Nephron (organoid): Measurements from ENCODE around the gene CRACR2B.
A peak's percentile ranks its signal among the peaks of the same experiment; 100 is the strongest.

Source experiments
- H3K27ac Mint-ChIP-seq, 3 experiments: 2 replicates each; pipeline ENCODE4 v1.8.0; 2020; ENCODE audit warnings: mixed read lengths in 3 of 3, mild to moderate bottlenecking in 2 of 3, moderate library complexity in 1 of 3
- H3K27me3 Mint-ChIP-seq: 2 replicates; pipeline ENCODE4 v1.8.0; 2021; ENCODE audit warnings: low read depth, mild to moderate bottlenecking, moderate library complexity, mixed read lengths
- H3K36me3 Mint-ChIP-seq: 2 replicates; pipeline ENCODE4 v1.8.0; 2020; ENCODE audit warnings: low read depth, mixed read lengths
- H3K4me1 Mint-ChIP-seq: 2 replicates; pipeline ENCODE4 v1.8.0; 2020; ENCODE audit warnings: mixed read lengths
- H3K4me3 Mint-ChIP-seq, 3 experiments: 2 replicates each; pipeline ENCODE4 v1.8.0; 2020; ENCODE audit warnings: mild to moderate bottlenecking in 3 of 3, mixed read lengths in 3 of 3, moderate library complexity in 2 of 3
- H3K9me3 Mint-ChIP-seq: 2 replicates; pipeline ENCODE4 v1.8.0; 2020; ENCODE audit warnings: mixed read lengths
- TF ChIP-seq, protein P1 (sequence below), 3 experiments: fragments of 200-600 bp; sonication (generic); IDR thresholded peaks; one replicate each; pipeline ENCODE4 v1.5.0; 2021; ENCODE audit warnings: antibody characterized with exemption in 3 of 3; ENCODE audit not compliant: unreplicated experiment in 3 of 3

The CRACR2B gene

GRCh38 chr11:855330-855674 lies 27.6 kb downstream of the CRACR2B start:
- peaks cover 4% of the 10 kb centered on the region for H3K27me3 Mint-ChIP-seq
- no peak overlapping the region for H3K4me3 Mint-ChIP-seq
- peaks cover 16% of the 10 kb centered on the region for H3K4me1 Mint-ChIP-seq
- TF ChIP-seq, protein P1, sequence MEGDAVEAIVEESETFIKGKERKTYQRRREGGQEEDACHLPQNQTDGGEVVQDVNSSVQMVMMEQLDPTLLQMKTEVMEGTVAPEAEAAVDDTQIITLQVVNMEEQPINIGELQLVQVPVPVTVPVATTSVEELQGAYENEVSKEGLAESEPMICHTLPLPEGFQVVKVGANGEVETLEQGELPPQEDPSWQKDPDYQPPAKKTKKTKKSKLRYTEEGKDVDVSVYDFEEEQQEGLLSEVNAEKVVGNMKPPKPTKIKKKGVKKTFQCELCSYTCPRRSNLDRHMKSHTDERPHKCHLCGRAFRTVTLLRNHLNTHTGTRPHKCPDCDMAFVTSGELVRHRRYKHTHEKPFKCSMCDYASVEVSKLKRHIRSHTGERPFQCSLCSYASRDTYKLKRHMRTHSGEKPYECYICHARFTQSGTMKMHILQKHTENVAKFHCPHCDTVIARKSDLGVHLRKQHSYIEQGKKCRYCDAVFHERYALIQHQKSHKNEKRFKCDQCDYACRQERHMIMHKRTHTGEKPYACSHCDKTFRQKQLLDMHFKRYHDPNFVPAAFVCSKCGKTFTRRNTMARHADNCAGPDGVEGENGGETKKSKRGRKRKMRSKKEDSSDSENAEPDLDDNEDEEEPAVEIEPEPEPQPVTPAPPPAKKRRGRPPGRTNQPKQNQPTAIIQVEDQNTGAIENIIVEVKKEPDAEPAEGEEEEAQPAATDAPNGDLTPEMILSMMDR (IDR thresholded peaks at IDR 0.05; ENCODE audit: unreplicated experiment in 3 of 3) = no peak
- H3K36me3 Mint-ChIP-seq = no peaks in the 10 kb centered on the region
- no peak overlapping the region for H3K27ac Mint-ChIP-seq
- H3K9me3 Mint-ChIP-seq = no peaks in the 10 kb centered on the region

GRCh38 chr11:855796-856195 lies 28.1 kb downstream of the CRACR2B start:
- Mint-ChIP-seq H3K4me1 (peaks cover 16% of the 10 kb centered on the region), H3K27ac (no peak overlapping the region), H3K4me3 (no peak overlapping the region), H3K36me3 (no peaks in the 10 kb centered on the region), H3K27me3 (peaks cover 4% of the 10 kb centered on the region), H3K9me3 (no peaks in the 10 kb centered on the region)
- TF ChIP-seq, protein P1 (IDR thresholded peaks at IDR 0.05; ENCODE audit: unreplicated experiment in 3 of 3) = no peak

DNA sequence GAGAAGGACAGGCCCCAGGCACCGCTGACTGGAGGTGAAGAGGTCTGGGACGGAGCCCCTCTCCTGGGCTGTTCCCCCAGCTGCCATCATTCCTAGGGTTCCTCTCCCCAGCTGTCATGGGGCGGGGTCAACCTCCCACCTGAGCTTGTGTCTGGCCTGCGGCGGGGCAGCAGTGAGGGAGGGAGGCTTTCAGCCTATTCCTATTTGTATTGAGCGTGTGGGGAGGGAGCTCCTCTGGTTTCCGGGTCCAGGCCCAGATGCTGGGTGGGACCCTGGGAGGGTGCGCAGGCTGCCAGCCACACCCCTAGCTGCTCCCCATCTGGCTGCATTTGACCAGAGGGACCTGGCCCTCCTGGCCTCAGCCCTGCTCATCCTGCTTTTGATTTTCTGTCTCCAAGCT lies 28.7 kb downstream of the CRACR2B start:
- Mint-ChIP-seq H3K36me3 (no peaks in the 10 kb centered on the region), H3K27me3 (peaks cover 4% of the 10 kb centered on the region), H3K4me3 (peak overlapping the region in 1 of 3 experiments; percentile 36), H3K27ac (peak overlapping the region in 2 of 3 experiments; percentile 54 to 55), H3K9me3 (no peaks in the 10 kb centered on the region), H3K4me1 (peaks cover 16% of the 10 kb centered on the region)
- TF ChIP-seq, protein P1 (IDR thresholded peaks at IDR 0.05; ENCODE audit: unreplicated experiment in 3 of 3) = no peak

DNA sequence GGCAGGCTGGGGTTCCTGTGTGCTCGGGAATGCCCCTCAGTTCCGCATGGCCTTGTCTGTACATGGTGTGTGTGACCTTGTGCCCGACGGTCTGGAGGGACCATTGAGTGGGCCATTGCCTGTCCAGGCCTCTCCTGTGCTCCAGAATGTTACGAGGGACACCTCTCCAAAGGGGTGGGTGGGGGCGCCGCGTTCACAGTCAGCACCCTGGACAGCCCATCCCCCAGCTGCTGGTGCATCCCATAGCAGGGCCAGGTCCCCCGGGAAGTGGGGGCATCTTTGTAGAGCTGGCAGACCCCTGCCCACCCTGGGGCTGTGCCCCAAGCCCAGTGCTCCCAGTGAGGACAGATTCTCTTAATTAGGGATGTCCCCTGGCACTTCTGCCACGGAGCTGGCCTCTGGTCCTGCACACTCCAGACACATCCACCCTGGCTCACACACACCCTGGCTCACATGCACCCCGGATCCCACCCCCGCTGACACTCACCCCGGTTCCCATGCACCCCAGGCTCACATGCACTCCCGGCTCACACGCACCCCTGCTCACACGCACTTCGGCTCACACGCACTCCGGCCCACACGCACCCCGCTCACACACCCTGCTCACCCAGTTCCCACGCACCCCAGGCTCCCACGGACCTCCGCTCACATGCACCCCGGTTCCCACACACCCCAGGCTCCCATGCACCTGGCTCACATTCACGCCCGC lies 30.5 kb downstream of the CRACR2B start:
- Mint-ChIP-seq H3K27me3 (no peaks in the 10 kb centered on the region), H3K4me3 (peak overlapping the region in 2 of 3 experiments; percentile 24 to 43), H3K27ac (peak overlapping the region in 1 of 3 experiments; percentile 25), H3K9me3 (no peaks in the 10 kb centered on the region), H3K36me3 (no peaks in the 10 kb centered on the region), H3K4me1 (peaks cover 26% of the 10 kb centered on the region)
- TF ChIP-seq, protein P1 (IDR thresholded peaks at IDR 0.05; ENCODE audit: unreplicated experiment in 3 of 3) = no peak

DNA sequence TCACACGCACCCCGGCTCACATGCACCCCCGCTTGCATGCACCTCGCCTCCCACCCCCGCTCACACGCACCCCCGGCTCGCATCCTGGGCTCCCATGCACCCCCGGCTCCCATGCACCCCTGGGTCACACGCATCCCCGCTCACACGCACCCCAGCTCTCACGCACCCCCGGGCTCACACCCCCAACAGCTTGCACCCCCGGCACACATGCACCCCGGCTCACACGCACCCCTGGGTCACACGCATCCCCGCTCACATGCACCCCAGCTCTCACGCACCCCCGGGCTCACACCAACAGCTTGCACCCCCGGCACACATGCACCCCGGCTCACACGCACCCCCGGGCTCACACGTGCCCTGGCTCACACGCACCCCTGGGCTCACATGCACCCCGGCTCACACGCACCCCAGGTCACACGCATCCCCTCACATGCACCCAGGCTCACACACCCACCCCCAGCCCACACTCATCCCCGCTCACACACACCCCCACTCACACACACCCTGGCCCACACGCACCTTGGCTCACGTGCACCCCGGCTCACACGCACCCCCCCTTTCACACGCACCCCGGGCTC lies 31.1 kb downstream of the CRACR2B start:
- H3K27me3 Mint-ChIP-seq = no peaks in the 10 kb centered on the region
- peak overlapping the region in 1 of 3 experiments; percentile 25 for H3K27ac Mint-ChIP-seq
- no peaks in the 10 kb centered on the region for H3K36me3 Mint-ChIP-seq
- TF ChIP-seq, protein P1 (IDR thresholded peaks at IDR 0.05; ENCODE audit: unreplicated experiment in 3 of 3) = no peak
- no peaks in the 10 kb centered on the region for H3K9me3 Mint-ChIP-seq
- peaks cover 28% of the 10 kb centered on the region for H3K4me1 Mint-ChIP-seq
- H3K4me3 Mint-ChIP-seq = peak overlapping the region in 1 of 3 experiments; percentile 23
